Transverse colon (tissue), 3 donors: ENCODE results near the gene CDCA7L.

Experiments used
- CTCF ChIP-seq, 5 experiments: fragments of 200-600 bp in 3 of 5; fragments of 450-650 bp in 2 of 5; sonication (generic) in 3 of 5; IDR thresholded peaks; 1 replicate in 2 of 5; 2 replicates in 3 of 5; pipeline ENCODE4 v1.5.1; 2016 to 2017; ENCODE audit warnings: antibody characterized with exemption in 5 of 5, inconsistent platforms in 3 of 5, mild to moderate bottlenecking in 2 of 5, moderate library complexity in 1 of 5
- POLR2A ChIP-seq: fragments of 450-650 bp; IDR thresholded peaks from one replicate; pipeline ENCODE4 v1.6.1; 2016; ENCODE audit warnings: antibody characterized with exemption, mild to moderate bottlenecking, moderate library complexity

GRCh38 chr7:21867816-21868575, 77.7 kb downstream of the CDCA7L start:
- TF ChIP-seq POLR2A (no peak), CTCF (IDR thresholded peaks at IDR 0.05) (no peak)
